Measurements from ENCODE around the gene TNFSF15. TPM values are rescaled to one million over a fixed set of nuclear protein-coding genes. Genes with fewer than 3 reads are reported as not detected.

TNFSF15 gene
- total and polyA plus RNA-seq, 2 experiments from 2014 or later = 0.06 to 0.07 TPM

- no peak for TF ChIP-seq CREB1 (CRISPR knock-in tag; IDR thresholded peaks at IDR 0.05; ENCODE audit: low read depth)
- TF ChIP-seq ETS1 (IDR thresholded peaks at IDR 0.05) = no peak
- no peak for TF ChIP-seq NANOG (IDR thresholded peaks at IDR 0.05; ENCODE audit: borderline replicate concordance)
- TF ChIP-seq EZH2 (IDR thresholded peaks at IDR 0.05; ENCODE audit: low read depth, unreplicated experiment) = no peak
- no peak for TF ChIP-seq JUNB (IDR thresholded peaks at IDR 0.05; ENCODE audit: unreplicated experiment)
- TF ChIP-seq STAT1 (IDR thresholded peaks at IDR 0.05; ENCODE audit: unreplicated experiment) = no peak
- no peak for TF ChIP-seq REST (IDR thresholded peaks at IDR 0.05; ENCODE audit: unreplicated experiment)
- no peak for TF ChIP-seq EZH2phosphoT487 (IDR thresholded peaks at IDR 0.05; ENCODE audit: unreplicated experiment)
These were observed 38.9 kb upstream of the TNFSF15 start (continued) for GRCh38 chr9:114844766-114845165.

- no peak for DNase-seq (ENCODE audit: low spot score)
- no peaks in the 10 kb centered on the region for H4K20me1 ChIP-seq (replicated peaks; ENCODE audit: insufficient read depth)
- H2AFZ ChIP-seq = no peak overlapping the region
- H3K9me2 ChIP-seq (ENCODE audit: insufficient read depth) = 0 out of 2 replicates have a peak, but pooled peaks cover 3% of the 10 kb centered on the region
- H3K36me3 ChIP-seq (ENCODE audit: insufficient read depth) = no peaks in the 10 kb centered on the region
- H3F3A ChIP-seq (replicated peaks; ENCODE audit: low read depth) = no peaks in the 10 kb centered on the region
- H3K4me1 ChIP-seq (ENCODE audit: insufficient read depth) = no peaks in the 10 kb centered on the region
- no peaks in the 10 kb centered on the region for H3K27me3 ChIP-seq (ENCODE audit: insufficient read depth)
- Mint-ChIP-seq H3K4me3 (no peak overlapping the region), H3K36me3 (ENCODE audit: low read depth) (no peaks in the 10 kb centered on the region), H3K27me3 (ENCODE audit: insufficient read depth, low read depth, poor library complexity) (peaks cover 4% of the 10 kb centered on the region), H3K27ac (no peak overlapping the region), H3K4me1 (no peaks in the 10 kb centered on the region), H3K9me3 (no peaks in the 10 kb centered on the region; the same call in 1 of the 3 replicates)
- no peak overlapping the region for H3K27ac ChIP-seq (ENCODE audit: low read depth)
- no peaks in the 10 kb centered on the region for H3K79me2 ChIP-seq (replicated peaks; ENCODE audit: insufficient read depth)
- no peak overlapping the region for H3K4me2 ChIP-seq
- no peak overlapping the region for H3K4me3 ChIP-seq
- no peak for ATAC-seq
- no peak for TF ChIP-seq CREB1 (CRISPR knock-in tag; IDR thresholded peaks at IDR 0.05; ENCODE audit: low read depth)
- no peak for TF ChIP-seq ZNF462 (CRISPR knock-in tag; IDR thresholded peaks at IDR 0.05)
- no peak for TF ChIP-seq STAT1 (IDR thresholded peaks at IDR 0.05; ENCODE audit: unreplicated experiment)
- TF ChIP-seq ZNF114 (CRISPR knock-in tag; IDR thresholded peaks at IDR 0.05) = no peak
- no peak for TF ChIP-seq ZNF331 (CRISPR knock-in tag; IDR thresholded peaks at IDR 0.05; ENCODE audit: low read depth)
- no peak for TF ChIP-seq JUNB (IDR thresholded peaks at IDR 0.05; ENCODE audit: unreplicated experiment)
- no peak for TF ChIP-seq NANOG (IDR thresholded peaks at IDR 0.05; ENCODE audit: borderline replicate concordance)
- no peak for TF ChIP-seq ETS1 (IDR thresholded peaks at IDR 0.05)
These were observed 32.1 kb upstream of the TNFSF15 start for GRCh38 chr9:114837923-114838322.

All from GM23338 (cell line).